ENCODE results near the gene NMT2. TPM values are rescaled to one million over a fixed set of nuclear protein-coding genes. Genes with fewer than 3 reads are reported as not detected.

Gene NMT2
- total RNA-seq, 1 donor from 2014 or later = 12.4 TPM

GRCh38 chr10:15118615-15119014 lies 49.9 kb downstream of the NMT2 start:
- no peak overlapping the region for H3K4me3 ChIP-seq
- H3K36me3 ChIP-seq = peaks cover 82% of the 10 kb centered on the region
- intact Hi-C loops (cut with micrococcal nuclease) = no loop called here
- no peak for TF ChIP-seq CTCF (IDR thresholded peaks at IDR 0.05; ENCODE audit: borderline replicate concordance)
- no peak for DNase-seq
- H3K27me3 ChIP-seq (ENCODE audit: low read depth) = no peaks in the 10 kb centered on the region
- H3K4me1 ChIP-seq = no peaks in the 10 kb centered on the region
- H3K9me3 ChIP-seq (replicated peaks) = peaks cover 11% of the 10 kb centered on the region
- H3K27ac ChIP-seq (replicated peaks) = no peak overlapping the region

GRCh38 chr10:15116225-15116624 lies 52.3 kb downstream of the NMT2 start:
- H3K36me3 ChIP-seq = peaks cover 86% of the 10 kb centered on the region
- intact Hi-C loops (cut with micrococcal nuclease) = no loop called here
- no peak for DNase-seq

GRCh38 chr10:15113766-15114165 lies 54.7 kb downstream of the NMT2 start:
- intact Hi-C loops (cut with micrococcal nuclease) = no loop called here
- H3K4me3 ChIP-seq = no peak overlapping the region

More at GRCh38 chr10:15116225-15116624, 52.3 kb downstream of the NMT2 start:
- Histone ChIP-seq H3K27me3 (ENCODE audit: low read depth) (no peaks in the 10 kb centered on the region), H3K27ac (replicated peaks) (no peak overlapping the region), H3K9me3 (replicated peaks) (peaks cover 11% of the 10 kb centered on the region), H3K4me3 (no peak overlapping the region), H3K4me1 (no peaks in the 10 kb centered on the region)
- no peak for TF ChIP-seq CTCF (IDR thresholded peaks at IDR 0.05; ENCODE audit: borderline replicate concordance)

GRCh38 chr10:15112657-15113056 lies 55.8 kb downstream of the NMT2 start:
- Histone ChIP-seq H3K4me3 (no peak overlapping the region), H3K27ac (replicated peaks) (no peak overlapping the region), H3K9me3 (replicated peaks) (peaks cover 11% of the 10 kb centered on the region), H3K27me3 (ENCODE audit: low read depth) (no peaks in the 10 kb centered on the region), H3K36me3 (peaks cover 88% of the 10 kb centered on the region), H3K4me1 (no peaks in the 10 kb centered on the region)
- intact Hi-C loops (cut with micrococcal nuclease) = no loop called here
- DNase-seq = no peak
- TF ChIP-seq CTCF (IDR thresholded peaks at IDR 0.05; ENCODE audit: borderline replicate concordance) = no peak

More at GRCh38 chr10:15113766-15114165, 54.7 kb downstream of the NMT2 start:
- Histone ChIP-seq H3K9me3 (replicated peaks) (peaks cover 11% of the 10 kb centered on the region), H3K27ac (replicated peaks) (no peak overlapping the region), H3K27me3 (ENCODE audit: low read depth) (no peaks in the 10 kb centered on the region), H3K36me3 (peaks cover 88% of the 10 kb centered on the region), H3K4me1 (no peaks in the 10 kb centered on the region)
- no peak for DNase-seq
- no peak for TF ChIP-seq CTCF (IDR thresholded peaks at IDR 0.05; ENCODE audit: borderline replicate concordance)

- Histone ChIP-seq H3K4me1 (peaks cover 4% of the 10 kb centered on the region), H3K4me3 (no peak overlapping the region), H3K27me3 (ENCODE audit: low read depth) (no peaks in the 10 kb centered on the region), H3K36me3 (peaks cover 85% of the 10 kb centered on the region), H3K9me3 (replicated peaks) (no peaks in the 10 kb centered on the region), H3K27ac (replicated peaks) (no peak overlapping the region)
- DNase-seq = peak; percentile 49
- intact Hi-C loops (cut with micrococcal nuclease) = no loop called here
- peak; percentile 91 for TF ChIP-seq CTCF (IDR thresholded peaks at IDR 0.05; ENCODE audit: borderline replicate concordance)
These were observed 62.0 kb downstream of the NMT2 start for GRCh38 chr10:15106352-15107013.

Data from left ventricle myocardium inferior (tissue), 1 donor.